ENCODE results near the gene PCDHB10. TPM values are rescaled to one million over a fixed set of nuclear protein-coding genes. Genes with fewer than 3 reads are reported as not detected.
"Not testable (repeated sequence)": the region's sequence is repeated elsewhere in the genome, so short reads cannot be mapped to it uniquely, and the experiment has no call there.

PCDHB10 gene
- total RNA-seq, 1 experiment from 2014 or later = not detected

DNA sequence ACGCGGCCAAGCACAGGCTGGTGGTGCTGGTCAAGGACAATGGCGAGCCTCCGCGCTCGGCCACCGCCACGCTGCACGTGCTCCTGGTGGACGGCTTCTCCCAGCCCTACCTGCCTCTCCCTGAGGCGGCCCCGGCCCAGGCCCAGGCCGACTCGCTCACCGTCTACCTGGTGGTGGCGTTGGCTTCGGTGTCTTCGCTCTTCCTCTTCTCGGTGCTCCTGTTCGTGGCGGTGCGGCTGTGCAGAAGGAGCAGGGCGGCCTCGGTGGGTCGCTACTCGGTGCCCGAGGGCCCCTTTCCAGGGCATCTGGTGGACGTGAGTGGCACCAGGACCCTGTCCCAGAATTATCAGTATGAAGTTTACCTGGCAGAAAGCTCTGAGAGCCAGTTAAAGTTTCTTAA is 34.3 kb upstream of the PCDHB10 start:
- H3K79me2 ChIP-seq (ENCODE audit: insufficient read depth, low read length); H3K4me3 ChIP-seq (replicated peaks in 1 of 2; ENCODE audit: low read depth in 1 of 2, low read length in 2 of 2); H3K36me3 ChIP-seq (ENCODE audit: control insufficient read depth in 1 of 2, insufficient read depth in 2 of 2, low read length in 2 of 2); BruUV-seq (replicated peaks); ATAC-seq; H3K9me3 ChIP-seq (ENCODE audit: control insufficient read depth in 1 of 2, insufficient read depth in 1 of 2, low read depth in 1 of 2, low read length in 2 of 2); POLR2A ChIA-PET; DNase-seq (ENCODE audit: low read depth, low spot score); H4K20me1 ChIP-seq (ENCODE audit: insufficient read depth); H3K27ac ChIP-seq (ENCODE audit: low read depth, low read length); H3K4me2 ChIP-seq (ENCODE audit: low read length); H3K9ac ChIP-seq (ENCODE audit: low read length); intact Hi-C loops (cut with micrococcal nuclease); H3K9me2 ChIP-seq (ENCODE audit: insufficient read depth); H3K4me1 ChIP-seq (ENCODE audit: control insufficient read depth in 1 of 2, insufficient read depth in 2 of 2, low read length in 2 of 2); RAD21 ChIA-PET (ENCODE audit: low non-redundant PET in 1 of 2, low total read pairs in 2 of 2, uncharacterized antibody in 2 of 2, unreplicated experiment in 2 of 2); H2AFZ ChIP-seq (ENCODE audit: low read depth, low read length, poor library complexity, severe bottlenecking); CTCF ChIA-PET; H3K27me3 ChIP-seq (ENCODE audit: insufficient read depth, low read length): not testable (repeated sequence)

DNA sequence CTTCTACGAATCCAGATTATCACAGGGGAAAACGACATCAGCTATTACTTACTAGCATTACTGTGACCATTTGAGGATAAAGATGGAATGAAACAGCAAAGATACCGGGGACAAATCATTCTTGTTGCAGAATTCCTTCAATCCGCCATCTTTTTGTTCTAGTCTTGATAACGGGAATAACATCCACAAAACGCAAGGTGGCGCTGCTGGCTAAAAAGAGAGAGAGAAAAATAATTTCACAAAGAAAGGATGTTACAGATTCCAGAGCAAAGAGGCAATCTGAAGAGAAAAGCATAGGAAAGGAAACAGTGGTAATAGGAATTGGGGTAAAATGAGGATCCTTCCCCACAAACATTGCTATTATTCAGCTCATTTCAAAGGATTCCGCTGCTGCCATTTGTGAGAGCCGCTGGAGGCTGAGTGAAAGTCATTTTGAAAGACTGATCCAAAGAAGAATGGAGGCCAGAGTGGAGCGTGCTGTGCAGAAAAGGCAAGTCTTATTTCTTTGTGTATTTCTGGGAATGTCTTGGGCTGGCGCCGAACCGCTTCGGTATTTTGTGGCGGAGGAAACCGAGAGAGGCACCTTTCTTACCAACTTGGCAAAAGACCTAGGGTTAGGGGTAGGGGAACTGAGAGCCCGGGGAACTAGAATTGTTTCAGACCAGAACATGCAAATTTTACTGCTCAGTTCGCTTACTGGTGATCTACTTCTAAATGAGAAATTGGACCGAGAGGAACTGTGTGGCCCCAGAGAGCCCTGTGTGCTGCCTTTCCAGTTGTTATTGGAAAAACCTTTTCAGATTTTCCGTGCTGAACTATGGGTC is 19.6 kb upstream of the PCDHB10 start, which contains the start of gene PCDHB7:
Gene PCDHB7, plus strand, starts transcription at position 264 of the 824 bp plus-strand sequence. Its CDS starts 192 bp downstream, at position 456.
- Histone ChIP-seq H3K9me3 (ENCODE audit: control insufficient read depth in 1 of 2, insufficient read depth in 1 of 2, low read depth in 1 of 2, low read length in 2 of 2) (peaks cover 0 to 4% of the 10 kb centered on the region in 2 experiments; a peak in 2 of 4 replicates), H3K4me2 (ENCODE audit: low read length) (no peak within 1 kb of the TSS), H3K4me3 (replicated peaks in 1 of 2; ENCODE audit: low read depth in 1 of 2, low read length in 2 of 2) (no peak within 1 kb of the TSS), H3K4me1 (ENCODE audit: control insufficient read depth in 1 of 2, insufficient read depth in 2 of 2, low read length in 2 of 2) (no peaks in the 10 kb centered on the region), H3K36me3 (ENCODE audit: control insufficient read depth in 1 of 2, insufficient read depth in 2 of 2, low read length in 2 of 2) (no peaks in the 10 kb centered on the region), H2AFZ (ENCODE audit: low read depth, low read length, poor library complexity, severe bottlenecking) (no peak within 1 kb of the TSS), H3K27ac (ENCODE audit: low read depth, low read length) (no peak within 1 kb of the TSS), H3K79me2 (ENCODE audit: insufficient read depth, low read length) (no peaks in the 10 kb centered on the region), H4K20me1 (ENCODE audit: insufficient read depth) (no peaks in the 10 kb centered on the region), H3K27me3 (ENCODE audit: insufficient read depth, low read length) (no peaks in the 10 kb centered on the region), H3K9ac (ENCODE audit: low read length) (no peak within 1 kb of the TSS), H3K9me2 (ENCODE audit: insufficient read depth) (no peaks in the 10 kb centered on the region)
- intact Hi-C loops (cut with micrococcal nuclease) = no loop called here
- RAD21 ChIA-PET (ENCODE audit: low non-redundant PET in 1 of 2, low total read pairs in 2 of 2, uncharacterized antibody in 2 of 2, unreplicated experiment in 2 of 2) = no interaction called here
- CTCF ChIA-PET = no interaction called here
- no TSS peak for BruUV-seq (replicated peaks)
- POLR2A ChIA-PET = no interaction called here
- ATAC-seq (no peak), DNase-seq (ENCODE audit: low read depth, low spot score) (peak; percentile 19)
- peak; percentile 59 for TF ChIP-seq RAD21 (IDR thresholded peaks at IDR 0.05; ENCODE audit: low read depth)
- TF ChIP-seq CBX3 (IDR thresholded peaks at IDR 0.05; ENCODE audit: low read depth) = no peak
- TF ChIP-seq, protein P1, sequence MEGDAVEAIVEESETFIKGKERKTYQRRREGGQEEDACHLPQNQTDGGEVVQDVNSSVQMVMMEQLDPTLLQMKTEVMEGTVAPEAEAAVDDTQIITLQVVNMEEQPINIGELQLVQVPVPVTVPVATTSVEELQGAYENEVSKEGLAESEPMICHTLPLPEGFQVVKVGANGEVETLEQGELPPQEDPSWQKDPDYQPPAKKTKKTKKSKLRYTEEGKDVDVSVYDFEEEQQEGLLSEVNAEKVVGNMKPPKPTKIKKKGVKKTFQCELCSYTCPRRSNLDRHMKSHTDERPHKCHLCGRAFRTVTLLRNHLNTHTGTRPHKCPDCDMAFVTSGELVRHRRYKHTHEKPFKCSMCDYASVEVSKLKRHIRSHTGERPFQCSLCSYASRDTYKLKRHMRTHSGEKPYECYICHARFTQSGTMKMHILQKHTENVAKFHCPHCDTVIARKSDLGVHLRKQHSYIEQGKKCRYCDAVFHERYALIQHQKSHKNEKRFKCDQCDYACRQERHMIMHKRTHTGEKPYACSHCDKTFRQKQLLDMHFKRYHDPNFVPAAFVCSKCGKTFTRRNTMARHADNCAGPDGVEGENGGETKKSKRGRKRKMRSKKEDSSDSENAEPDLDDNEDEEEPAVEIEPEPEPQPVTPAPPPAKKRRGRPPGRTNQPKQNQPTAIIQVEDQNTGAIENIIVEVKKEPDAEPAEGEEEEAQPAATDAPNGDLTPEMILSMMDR (IDR thresholded peaks at IDR 0.05 in 2 of 3, conservative IDR thresholded peaks at IDR 0.05 in 1 of 3; ENCODE audit: borderline replicate concordance in 1 of 3, insufficient read depth in 1 of 3, low read depth in 2 of 3, low read length in 2 of 3) = peak; percentile 40 to 71 (median 54); a peak in 5 of 6 replicates

DNA sequence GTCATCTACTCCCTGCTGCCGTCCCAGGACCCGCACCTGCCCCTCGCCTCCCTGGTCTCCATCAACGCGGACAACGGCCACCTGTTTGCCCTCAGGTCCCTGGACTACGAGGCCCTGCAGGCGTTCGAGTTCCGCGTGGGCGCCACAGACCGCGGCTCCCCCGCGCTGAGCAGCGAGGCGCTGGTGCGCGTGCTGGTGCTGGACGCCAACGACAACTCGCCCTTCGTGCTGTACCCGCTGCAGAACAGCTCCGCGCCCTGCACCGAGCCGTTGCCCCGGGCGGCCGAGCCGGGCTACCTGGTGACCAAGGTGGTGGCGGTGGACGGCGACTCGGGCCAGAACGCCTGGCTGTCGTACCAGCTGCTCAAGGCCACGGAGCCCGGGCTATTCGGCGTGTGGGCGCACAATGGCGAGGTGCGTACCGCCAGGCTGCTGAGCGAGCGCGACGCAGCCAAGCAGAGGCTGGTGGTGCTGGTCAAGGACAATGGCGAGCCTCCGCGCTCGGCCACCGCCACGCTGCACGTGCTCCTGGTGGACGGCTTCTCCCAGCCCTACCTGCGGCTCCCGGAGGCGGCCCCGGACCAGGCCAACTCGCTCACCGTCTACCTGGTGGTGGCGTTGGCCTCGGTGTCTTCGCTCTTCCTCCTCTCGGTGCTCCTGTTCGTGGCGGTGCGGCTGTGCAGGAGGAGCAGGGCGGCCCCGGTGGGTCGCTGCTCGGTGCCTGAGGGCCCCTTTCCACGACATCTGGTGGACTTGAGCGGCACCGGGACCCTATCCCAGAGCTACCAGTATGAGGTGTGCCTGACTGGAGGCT is 17.7 kb upstream of the PCDHB10 start:
- DNase-seq (ENCODE audit: low read depth, low spot score); H4K20me1 ChIP-seq (ENCODE audit: insufficient read depth); H3K27ac ChIP-seq (ENCODE audit: low read depth, low read length); H3K36me3 ChIP-seq (ENCODE audit: control insufficient read depth in 1 of 2, insufficient read depth in 2 of 2, low read length in 2 of 2); CTCF ChIA-PET; H3K9ac ChIP-seq (ENCODE audit: low read length); H3K79me2 ChIP-seq (ENCODE audit: insufficient read depth, low read length); H3K9me2 ChIP-seq (ENCODE audit: insufficient read depth); RAD21 ChIA-PET (ENCODE audit: low non-redundant PET in 1 of 2, low total read pairs in 2 of 2, uncharacterized antibody in 2 of 2, unreplicated experiment in 2 of 2); POLR2A ChIA-PET; H2AFZ ChIP-seq (ENCODE audit: low read depth, low read length, poor library complexity, severe bottlenecking); H3K4me2 ChIP-seq (ENCODE audit: low read length); H3K4me3 ChIP-seq (replicated peaks in 1 of 2; ENCODE audit: low read depth in 1 of 2, low read length in 2 of 2); ATAC-seq; BruUV-seq (replicated peaks); intact Hi-C loops (cut with micrococcal nuclease); H3K27me3 ChIP-seq (ENCODE audit: insufficient read depth, low read length); H3K4me1 ChIP-seq (ENCODE audit: control insufficient read depth in 1 of 2, insufficient read depth in 2 of 2, low read length in 2 of 2): not testable (repeated sequence)
- H3K9me3 ChIP-seq (ENCODE audit: control insufficient read depth in 1 of 2, insufficient read depth in 1 of 2, low read depth in 1 of 2, low read length in 2 of 2) = peaks cover 0 to 10% of the 10 kb centered on the region in 2 experiments; a peak in 3 of 4 replicates

Data from HCT116 (cell line).